Measurements from ENCODE around the gene SCN3B. TPM values are rescaled to one million over a fixed set of nuclear protein-coding genes. Genes with fewer than 3 reads are reported as not detected.

SCN3B gene
- total and polyA plus RNA-seq, 4 donors, result 0.08 to 1.3 (median 0.16) TPM; not detected in 1

DNA sequence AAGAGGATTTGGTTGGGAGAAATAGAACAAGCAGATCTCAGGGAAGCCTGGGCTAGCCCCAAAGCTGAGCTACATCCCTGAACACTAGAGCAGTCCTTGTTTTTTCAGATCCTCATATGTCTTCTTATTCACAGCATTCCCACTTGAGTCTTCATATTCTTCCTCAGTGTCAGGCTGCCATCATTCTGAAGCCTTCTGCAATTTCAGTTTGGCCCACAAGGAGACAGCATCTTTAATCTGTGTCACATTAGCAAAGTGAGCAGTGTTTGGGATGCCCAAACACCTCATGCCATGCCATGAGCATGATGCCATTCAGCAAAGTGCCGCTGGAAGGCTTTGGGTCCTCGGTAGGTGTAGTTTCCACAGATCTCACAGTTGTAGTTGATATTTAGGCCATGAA lies 56.6 kb downstream of the SCN3B start:
- Histone ChIP-seq H3K4me1 (ENCODE audit: control insufficient read depth in 1 of 2, insufficient read depth in 2 of 2, low read length in 2 of 2) (no peaks in the 10 kb centered on the region), H3K4me3 (ENCODE audit: low read length in 2 of 2) (no peak overlapping the region), H3K36me3 (ENCODE audit: control insufficient read depth in 1 of 2, insufficient read depth in 2 of 2, low read length in 1 of 2) (no peaks in the 10 kb centered on the region), H3K27ac (ENCODE audit: low read depth in 1 of 2, low read length in 2 of 2) (no peak overlapping the region), H3K27me3 (ENCODE audit: control insufficient read depth in 1 of 2, insufficient read depth in 2 of 2, low read length in 1 of 2) (no peaks in the 10 kb centered on the region), H3K9me3 (ENCODE audit: control insufficient read depth, low read length) (no peaks in the 10 kb centered on the region)
- ATAC-seq (ENCODE audit: low FRiP score) (no peak), DNase-seq (no peak)
- intact Hi-C loops (cut with DNase I), result no loop called here
- 93 to 97% methylated on average over 2 of the region's 2 CpGs for WGBS, 2 donors

GRCh38 chr11:123594921-123595320 lies 59.5 kb downstream of the SCN3B start:
- ATAC-seq (ENCODE audit: low FRiP score) (no peak), DNase-seq (no peak)
- Histone ChIP-seq H3K9me3 (ENCODE audit: control insufficient read depth, low read length) (no peaks in the 10 kb centered on the region), H3K27me3 (ENCODE audit: control insufficient read depth in 1 of 2, insufficient read depth in 2 of 2, low read length in 1 of 2) (no peaks in the 10 kb centered on the region), H3K4me1 (ENCODE audit: control insufficient read depth in 1 of 2, insufficient read depth in 2 of 2, low read length in 2 of 2) (no peaks in the 10 kb centered on the region), H3K36me3 (ENCODE audit: control insufficient read depth in 1 of 2, insufficient read depth in 2 of 2, low read length in 1 of 2) (no peaks in the 10 kb centered on the region), H3K4me3 (ENCODE audit: low read length in 2 of 2) (no peak overlapping the region), H3K27ac (ENCODE audit: low read depth in 1 of 2, low read length in 2 of 2) (no peak overlapping the region)
- WGBS, 2 donors, result 94 to 96% methylated on average over 4 of the region's 4 CpGs
- intact Hi-C loops (cut with DNase I), result no loop called here

GRCh38 chr11:123594188-123594901 lies 60.1 kb downstream of the SCN3B start:
- no peaks in the 10 kb centered on the region for H3K4me1 ChIP-seq (ENCODE audit: control insufficient read depth in 1 of 2, insufficient read depth in 2 of 2, low read length in 2 of 2)
- no peaks in the 10 kb centered on the region for H3K27me3 ChIP-seq (ENCODE audit: control insufficient read depth in 1 of 2, insufficient read depth in 2 of 2, low read length in 1 of 2)
- H3K4me3 ChIP-seq (ENCODE audit: low read length in 2 of 2), result no peak overlapping the region
- no peaks in the 10 kb centered on the region for H3K36me3 ChIP-seq (ENCODE audit: control insufficient read depth in 1 of 2, insufficient read depth in 2 of 2, low read length in 1 of 2)
- no peak for DNase-seq
- 90 to 93% methylated on average over 8 of the region's 8 CpGs for WGBS, 2 donors
- intact Hi-C loops (cut with DNase I), result no loop called here
- H3K9me3 ChIP-seq (ENCODE audit: control insufficient read depth, low read length), result no peaks in the 10 kb centered on the region
- H3K27ac ChIP-seq (ENCODE audit: low read depth in 1 of 2, low read length in 2 of 2), result no peak overlapping the region
- no peak for ATAC-seq (ENCODE audit: low FRiP score)

- intact Hi-C loops (cut with DNase I), result no loop called here
- Histone ChIP-seq H3K4me3 (ENCODE audit: low read length in 2 of 2) (no peak overlapping the region), H3K27me3 (ENCODE audit: control insufficient read depth in 1 of 2, insufficient read depth in 2 of 2, low read length in 1 of 2) (no peaks in the 10 kb centered on the region), H3K9me3 (ENCODE audit: control insufficient read depth, low read length) (no peaks in the 10 kb centered on the region), H3K27ac (ENCODE audit: low read depth in 1 of 2, low read length in 2 of 2) (no peak overlapping the region), H3K36me3 (ENCODE audit: control insufficient read depth in 1 of 2, insufficient read depth in 2 of 2, low read length in 1 of 2) (no peaks in the 10 kb centered on the region), H3K4me1 (ENCODE audit: control insufficient read depth in 1 of 2, insufficient read depth in 2 of 2, low read length in 2 of 2) (no peaks in the 10 kb centered on the region)
- DNase-seq (no peak), ATAC-seq (ENCODE audit: low FRiP score) (no peak)
- WGBS, 2 donors, result 76% methylated on average over 6 of the region's 6 CpGs
Observed at GRCh38 chr11:123593570-123593969, 60.9 kb downstream of the SCN3B start.

DNA sequence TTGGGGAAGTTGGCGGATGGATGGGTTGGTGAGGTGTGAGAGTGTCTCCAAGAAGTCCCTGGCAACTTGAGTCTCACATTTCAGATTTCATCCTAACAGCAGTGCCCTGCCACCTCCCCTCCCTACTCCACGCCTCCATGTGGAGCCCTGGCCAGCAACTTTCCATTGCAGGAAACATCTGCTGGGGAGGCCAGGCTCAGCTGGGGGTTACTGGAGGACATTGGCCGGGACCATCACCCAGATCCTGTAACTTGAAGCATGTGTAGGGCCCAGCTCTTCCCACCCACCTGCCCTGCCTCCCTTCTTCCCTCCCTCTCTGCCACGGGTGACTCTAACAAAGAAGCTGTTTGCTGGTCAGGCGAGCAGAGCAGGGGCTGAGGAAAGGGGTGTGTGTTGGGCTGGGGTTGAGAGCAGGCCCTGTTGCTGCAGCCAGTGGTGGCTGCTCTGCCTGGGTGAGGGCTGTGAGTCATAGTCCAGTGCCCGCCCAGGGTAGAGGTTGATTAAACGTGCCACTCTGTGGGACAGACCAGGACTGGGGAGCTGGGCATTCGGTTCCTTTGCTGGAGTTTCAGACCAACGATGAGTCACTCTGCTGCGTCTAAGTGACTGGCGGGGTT lies 64.0 kb downstream of the SCN3B start:
- Histone ChIP-seq H3K4me1 (ENCODE audit: control insufficient read depth in 1 of 2, insufficient read depth in 2 of 2, low read length in 2 of 2) (no peaks in the 10 kb centered on the region), H3K27ac (ENCODE audit: low read depth in 1 of 2, low read length in 2 of 2) (no peak overlapping the region), H3K36me3 (ENCODE audit: control insufficient read depth in 1 of 2, insufficient read depth in 2 of 2, low read length in 1 of 2) (no peaks in the 10 kb centered on the region), H3K27me3 (ENCODE audit: control insufficient read depth in 1 of 2, insufficient read depth in 2 of 2, low read length in 1 of 2) (no peaks in the 10 kb centered on the region), H3K9me3 (ENCODE audit: control insufficient read depth, low read length) (no peaks in the 10 kb centered on the region), H3K4me3 (ENCODE audit: low read length in 2 of 2) (no peak overlapping the region)
- WGBS, 2 donors, result 51 to 55% methylated on average over 11 of the region's 11 CpGs
- DNase-seq (no peak), ATAC-seq (ENCODE audit: low FRiP score) (peak; percentile 70)
- intact Hi-C loops (cut with DNase I), result no loop called here

- no peak overlapping the region for H3K4me3 ChIP-seq (ENCODE audit: low read length in 2 of 2)
- H3K27me3 ChIP-seq (ENCODE audit: control insufficient read depth in 1 of 2, insufficient read depth in 2 of 2, low read length in 1 of 2), result no peaks in the 10 kb centered on the region
- no peak for DNase-seq
- ATAC-seq (ENCODE audit: low FRiP score), result no peak
- no peak overlapping the region for H3K27ac ChIP-seq (ENCODE audit: low read depth in 1 of 2, low read length in 2 of 2)
- H3K9me3 ChIP-seq (ENCODE audit: control insufficient read depth, low read length), result no peaks in the 10 kb centered on the region
- 96 to 97% methylated on average over 5 of the region's 5 CpGs for WGBS, 2 donors
- intact Hi-C loops (cut with DNase I), result no loop called here
- H3K36me3 ChIP-seq (ENCODE audit: control insufficient read depth in 1 of 2, insufficient read depth in 2 of 2, low read length in 1 of 2), result no peaks in the 10 kb centered on the region
- H3K4me1 ChIP-seq (ENCODE audit: control insufficient read depth in 1 of 2, insufficient read depth in 2 of 2, low read length in 2 of 2), result no peaks in the 10 kb centered on the region
Observed at GRCh38 chr11:123588864-123589262, 65.6 kb downstream of the SCN3B start.

DNA sequence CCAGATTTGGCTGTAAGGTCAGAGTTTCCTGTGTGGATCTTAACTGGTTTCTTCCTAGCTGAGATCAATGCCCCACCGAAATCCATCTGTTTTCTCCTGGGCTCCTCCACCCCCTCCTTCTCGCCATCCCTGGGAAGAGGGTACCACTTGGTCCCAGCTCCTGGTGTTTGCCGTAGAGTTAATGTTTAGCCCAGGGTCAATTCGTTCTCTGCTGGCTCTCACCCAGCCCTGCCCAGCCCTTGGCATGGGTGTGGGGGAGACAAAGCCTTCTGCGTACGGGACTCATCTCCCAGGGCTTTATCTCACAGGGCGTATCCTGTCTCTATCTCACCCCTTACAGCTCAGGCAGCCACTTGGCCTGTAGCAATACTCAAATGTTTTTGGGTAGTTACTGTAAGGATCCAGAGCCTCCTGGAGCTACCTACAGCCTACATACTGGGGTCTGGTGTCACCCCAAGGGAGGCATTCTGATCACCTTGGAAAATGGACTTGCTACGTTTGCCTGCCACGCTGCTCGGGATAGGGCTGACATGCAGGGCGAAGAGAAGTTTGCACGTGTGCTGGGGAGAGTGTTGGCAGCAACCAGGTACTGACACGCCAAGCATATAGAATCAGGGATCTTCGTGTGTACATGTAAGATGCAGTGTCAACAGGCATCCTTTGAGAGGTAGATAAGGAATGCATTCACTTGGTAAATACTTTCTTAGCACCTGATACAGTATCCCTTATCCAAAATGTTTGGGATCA lies 66.1 kb downstream of the SCN3B start:
- Histone ChIP-seq H3K4me3 (ENCODE audit: low read length in 2 of 2) (no peak overlapping the region), H3K4me1 (ENCODE audit: control insufficient read depth in 1 of 2, insufficient read depth in 2 of 2, low read length in 2 of 2) (no peaks in the 10 kb centered on the region), H3K27ac (ENCODE audit: low read depth in 1 of 2, low read length in 2 of 2) (no peak overlapping the region), H3K9me3 (ENCODE audit: control insufficient read depth, low read length) (no peaks in the 10 kb centered on the region), H3K27me3 (ENCODE audit: control insufficient read depth in 1 of 2, insufficient read depth in 2 of 2, low read length in 1 of 2) (no peaks in the 10 kb centered on the region), H3K36me3 (ENCODE audit: control insufficient read depth in 1 of 2, insufficient read depth in 2 of 2, low read length in 1 of 2) (no peaks in the 10 kb centered on the region)
- 88 to 90% methylated on average over 14 of the region's 14 CpGs for WGBS, 2 donors
- no peak for DNase-seq
- intact Hi-C loops (cut with DNase I), result no loop called here
- no peak for ATAC-seq (ENCODE audit: low FRiP score)

- no peak overlapping the region for H3K27ac ChIP-seq (ENCODE audit: low read depth in 1 of 2, low read length in 2 of 2)
- H3K36me3 ChIP-seq (ENCODE audit: control insufficient read depth in 1 of 2, insufficient read depth in 2 of 2, low read length in 1 of 2), result no peaks in the 10 kb centered on the region
- no peak overlapping the region for H3K4me3 ChIP-seq (ENCODE audit: low read length in 2 of 2)
- no peaks in the 10 kb centered on the region for H3K9me3 ChIP-seq (ENCODE audit: control insufficient read depth, low read length)
- no peak for ATAC-seq (ENCODE audit: low FRiP score)
- 91 to 97% methylated on average over 6 of the region's 6 CpGs for WGBS, 2 donors
- no peak for DNase-seq
- H3K27me3 ChIP-seq (ENCODE audit: control insufficient read depth in 1 of 2, insufficient read depth in 2 of 2, low read length in 1 of 2), result no peaks in the 10 kb centered on the region
- intact Hi-C loops (cut with DNase I), result no loop called here
- no peaks in the 10 kb centered on the region for H3K4me1 ChIP-seq (ENCODE audit: control insufficient read depth in 1 of 2, insufficient read depth in 2 of 2, low read length in 2 of 2)
Observed at GRCh38 chr11:123587559-123587958, 66.9 kb downstream of the SCN3B start.

DNA sequence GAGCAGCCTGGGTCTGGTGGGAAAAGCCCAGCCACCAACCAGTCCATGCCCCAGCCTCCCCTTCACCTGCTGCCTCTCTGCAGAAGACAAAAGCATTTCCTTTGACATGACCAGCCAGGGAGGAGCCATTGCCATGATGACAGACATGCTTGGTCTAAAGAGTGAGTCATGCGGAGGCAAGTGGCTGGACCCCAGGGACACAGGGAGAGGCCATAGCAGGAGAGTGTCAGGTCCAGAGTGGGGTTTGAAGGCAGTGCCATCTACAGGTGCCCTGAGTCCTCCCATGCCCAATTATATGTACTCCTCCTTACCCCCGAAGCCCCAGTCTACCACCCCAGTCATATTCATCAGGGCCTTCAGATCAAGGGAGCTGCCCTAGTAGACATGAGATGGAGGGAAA lies 67.4 kb downstream of the SCN3B start:
- Histone ChIP-seq H3K27me3 (ENCODE audit: control insufficient read depth in 1 of 2, insufficient read depth in 2 of 2, low read length in 1 of 2) (no peaks in the 10 kb centered on the region), H3K27ac (ENCODE audit: low read depth in 1 of 2, low read length in 2 of 2) (no peak overlapping the region), H3K4me3 (ENCODE audit: low read length in 2 of 2) (no peak overlapping the region), H3K4me1 (ENCODE audit: control insufficient read depth in 1 of 2, insufficient read depth in 2 of 2, low read length in 2 of 2) (no peaks in the 10 kb centered on the region), H3K9me3 (ENCODE audit: control insufficient read depth, low read length) (no peaks in the 10 kb centered on the region), H3K36me3 (ENCODE audit: control insufficient read depth in 1 of 2, insufficient read depth in 2 of 2, low read length in 1 of 2) (no peaks in the 10 kb centered on the region)
- WGBS, 2 donors, result 95 to 100% methylated on average over 2 of the region's 2 CpGs
- DNase-seq, result no peak
- no peak for ATAC-seq (ENCODE audit: low FRiP score)
- intact Hi-C loops (cut with DNase I), result no loop called here

Data from aorta (tissue), 5 donors.